ENCODE results near the gene NPAS2. TPM values are rescaled to one million over a fixed set of nuclear protein-coding genes. Genes with fewer than 3 reads are reported as not detected.

NPAS2 gene
- total and polyA plus RNA-seq, 2 of the 8 experiments (the other 6 are each of a cell fraction or from before 2014, with no cell fraction given) = 1.8 to 1.9 TPM

- no peak overlapping the region; the same call in 1 of the 2 replicates for H4K8ac ChIP-seq (ENCODE audit: extremely low read depth, insufficient read depth, low read length)
- H3K23me2 ChIP-seq (ENCODE audit: low read depth, low read length) = no peaks in the 10 kb centered on the region
- no peaks in the 10 kb centered on the region for H3K27me3 ChIP-seq (replicated peaks in 1 of 4; ENCODE audit: control insufficient read depth in 3 of 4, extremely low read depth in 1 of 4, insufficient read depth in 3 of 4, low read length in 3 of 4)
- H3K9ac ChIP-seq (replicated peaks in 1 of 4; ENCODE audit: extremely low read depth in 1 of 4, low read depth in 3 of 4, low read length in 3 of 4) = no peak overlapping the region
- H4K20me1 ChIP-seq (replicated peaks in 1 of 2; ENCODE audit: control insufficient read depth in 1 of 2, insufficient read depth in 2 of 2, low read length in 2 of 2) = no peaks in the 10 kb centered on the region
- H3K27ac ChIP-seq (ENCODE audit: low read depth, low read length) = no peak overlapping the region
- H2BK15ac ChIP-seq (ENCODE audit: low read length) = no peak overlapping the region
- no peak overlapping the region for H2AFZ ChIP-seq (ENCODE audit: low read length)
- no peak overlapping the region for H2BK20ac ChIP-seq (ENCODE audit: low read length)
- ChIA-PET POLR2A (ENCODE audit: partially characterized antibody) (no interaction called here), CTCF (ENCODE audit: partially characterized antibody) (interaction anchor here (0.6 kb wide), 1 partner anchor 13 kb away, joined by 3 read pairs; no protein-coding TSS in a partner anchor)
- no peak for DNase-seq (ENCODE audit: low read depth in 1 of 2, low spot score in 2 of 2)
- H3K4me1 ChIP-seq (replicated peaks in 1 of 4; ENCODE audit: control insufficient read depth in 3 of 4, insufficient read depth in 4 of 4, low read length in 3 of 4) = no peaks in the 10 kb centered on the region
- no peak overlapping the region for H2BK5ac ChIP-seq (ENCODE audit: low read depth, low read length)
- H3K4me2 ChIP-seq (ENCODE audit: insufficient read depth in 1 of 2, low read depth in 2 of 2, low read length in 2 of 2) = no peak overlapping the region
- no peak for FAIRE-seq
- H3K4ac ChIP-seq (replicated peaks; ENCODE audit: insufficient read length, low read depth, low read length) = no peak overlapping the region
- H3K79me1 ChIP-seq (ENCODE audit: low read depth, low read length) = no peaks in the 10 kb centered on the region
- no peak overlapping the region for H3K4me3 ChIP-seq (ENCODE audit: extremely low read depth in 1 of 4, insufficient read depth in 2 of 4, low read depth in 3 of 4, low read length in 4 of 4)
- no peak overlapping the region for H3K14ac ChIP-seq (ENCODE audit: insufficient read length)
- H4K91ac ChIP-seq (replicated peaks; ENCODE audit: insufficient read length, low read length) = no peak overlapping the region
- H3K79me2 ChIP-seq (ENCODE audit: control insufficient read depth in 1 of 2, insufficient read depth in 2 of 2, low read length in 2 of 2) = no peaks in the 10 kb centered on the region
- H2BK12ac ChIP-seq (ENCODE audit: low read depth, low read length) = no peak overlapping the region
- H3K18ac ChIP-seq (ENCODE audit: extremely low read depth, low read length) = no peak overlapping the region
- WGBS, 2 experiments (ENCODE audit: extremely low coverage in 1 of 2, insufficient coverage in 1 of 2, insufficient read length in 1 of 2, insufficient replicate concordance in 2 of 2, low coverage in 1 of 2, low lambda C conversion rate in 2 of 2, missing lambda C conversion rate in 1 of 2) = 95% methylated on average over 10 of the region's 10 CpGs; no CpG with 5 or more reads in 1 of the 2 experiments
- H2AK5ac ChIP-seq (ENCODE audit: low read depth, low read length) = no peak overlapping the region
- H3K9me3 ChIP-seq (ENCODE audit: insufficient read depth in 2 of 2, low read depth in 1 of 2, low read length in 1 of 2) = no peaks in the 10 kb centered on the region
- H4K5ac ChIP-seq (ENCODE audit: insufficient read length, low read depth, low read length) = no peak overlapping the region
- no peak overlapping the region for H2BK120ac ChIP-seq (replicated peaks; ENCODE audit: low read depth, low read length)
- H3K23ac ChIP-seq (ENCODE audit: insufficient read length) = no peak overlapping the region
- no peak overlapping the region for H3K56ac ChIP-seq (replicated peaks; ENCODE audit: insufficient read length, low read depth, low read length)
- H3K36me3 ChIP-seq (ENCODE audit: control insufficient read depth in 2 of 4, insufficient read depth in 4 of 4, low read length in 3 of 4) = no peaks in the 10 kb centered on the region
- no peak for TF ChIP-seq GABPA (IDR thresholded peaks at IDR 0.05; ENCODE audit: borderline replicate concordance, insufficient read depth, low read length)
- TF ChIP-seq EGR1 (IDR thresholded peaks at IDR 0.05; ENCODE audit: borderline replicate concordance, low read depth, low read length) = no peak
- no peak for TF ChIP-seq BRCA1 (IDR thresholded peaks at IDR 0.05; ENCODE audit: low read depth, low read length)
- TF ChIP-seq TCF12 (IDR thresholded peaks at IDR 0.05; ENCODE audit: low read depth, low read length) = no peak
- TF ChIP-seq HDAC6 (IDR thresholded peaks at IDR 0.05; ENCODE audit: low read depth, low read length) = no peak
- TF ChIP-seq SIN3A (conservative IDR thresholded peaks at IDR 0.05 in 1 of 2, IDR thresholded peaks at IDR 0.05 in 1 of 2; ENCODE audit: low read depth in 1 of 2, low read length in 2 of 2) = no peak
- no peak for TF ChIP-seq BACH1 (IDR thresholded peaks at IDR 0.05; ENCODE audit: low read length)
- no peak for TF ChIP-seq RFX5 (IDR thresholded peaks at IDR 0.05; ENCODE audit: borderline replicate concordance, low read depth, low read length)
- TF ChIP-seq JUND (IDR thresholded peaks at IDR 0.05; ENCODE audit: low read length) = no peak
- TF ChIP-seq POLR2AphosphoS5 (IDR thresholded peaks at IDR 0.05; ENCODE audit: low read depth, low read length) = no peak
- TF ChIP-seq KDM4A (IDR thresholded peaks at IDR 0.05; ENCODE audit: low read depth, low read length, severe bottlenecking) = no peak
- TF ChIP-seq POU5F1 (IDR thresholded peaks at IDR 0.05; ENCODE audit: low read depth, low read length) = no peak
- no peak for TF ChIP-seq RAD21 (IDR thresholded peaks at IDR 0.05 in 1 of 2, conservative IDR thresholded peaks at IDR 0.05 in 1 of 2; ENCODE audit: low read depth in 2 of 2, low read length in 2 of 2)
- no peak for TF ChIP-seq TBP (IDR thresholded peaks at IDR 0.05; ENCODE audit: low read depth, low read length)
Measured at GRCh38 chr2:100791294-100791935, 28.5 kb upstream of the NPAS2 start.

All from H1 (cell line).